ENCODE results near the gene SLMAP.

GRCh38 chr3:57709031-57709430 lies 47.1 kb upstream of the SLMAP start:
- TF ChIP-seq CTCF (IDR thresholded peaks at IDR 0.05) (no peak), EZH2 (IDR thresholded peaks at IDR 0.05; ENCODE audit: borderline replicate concordance, insufficient read depth, low read depth, low read length, poor library complexity, severe bottlenecking) (no peak)

Data from B cell (primary cell).